Activated CD8-positive, alpha-beta memory T cell treated with anti-CD3 and anti-CD28 coated beads for 36 hours (primary cell): ENCODE measurements around the gene PLK4. TPM values are rescaled to one million over a fixed set of nuclear protein-coding genes. Genes with fewer than 3 reads are reported as not detected.
"Not testable (repeated sequence)": the region's sequence is repeated elsewhere in the genome, so short reads cannot be mapped to it uniquely, and the experiment has no call there.

Experiments used
- CTCF ChIA-PET: fragments of 350-600 bp; sonication (Branson Sonifier 250); formaldehyde crosslinking; loops from one replicate; lab custom pipeline; 2021; ENCODE audit warnings: antibody characterized with exemption; lab: Charles Lee
- POLR2A ChIA-PET: fragments of 350-600 bp; sonication (Branson Sonifier 250); formaldehyde crosslinking; loops from one replicate; lab custom pipeline; 2021; ENCODE audit warnings: antibody characterized with exemption; lab: Charles Lee
- total RNA-seq, 2 experiments: library from RNA; stranded (reverse); gene quantifications; one replicate each; pipeline ENCODE4 v1.2.3, GENCODE V29; 2021

PLK4 gene
- total RNA-seq, 2 experiments from 2014 or later = 37.6 to 40.5 TPM

DNA sequence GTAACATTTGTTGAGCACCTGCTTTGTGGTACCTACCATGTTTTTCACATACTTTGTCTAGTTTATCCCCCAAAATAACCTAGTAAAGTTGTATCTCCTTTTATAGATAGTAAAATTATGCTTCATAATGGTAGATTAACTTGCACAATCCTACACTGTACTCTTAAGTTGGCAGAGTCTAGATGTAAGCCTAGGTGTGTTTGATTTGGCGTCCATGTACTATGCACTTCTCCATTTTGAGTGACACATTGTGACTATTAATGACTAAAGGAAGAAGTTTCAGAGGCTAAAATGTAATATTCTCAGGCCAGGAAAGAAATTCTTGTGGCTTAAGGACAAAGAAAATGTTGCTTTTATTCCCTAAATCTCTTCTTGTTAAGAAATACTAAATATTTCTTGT, 15.4 kb downstream of the PLK4 start:
- ChIA-PET POLR2A (no interaction called here), CTCF (no interaction called here)

DNA sequence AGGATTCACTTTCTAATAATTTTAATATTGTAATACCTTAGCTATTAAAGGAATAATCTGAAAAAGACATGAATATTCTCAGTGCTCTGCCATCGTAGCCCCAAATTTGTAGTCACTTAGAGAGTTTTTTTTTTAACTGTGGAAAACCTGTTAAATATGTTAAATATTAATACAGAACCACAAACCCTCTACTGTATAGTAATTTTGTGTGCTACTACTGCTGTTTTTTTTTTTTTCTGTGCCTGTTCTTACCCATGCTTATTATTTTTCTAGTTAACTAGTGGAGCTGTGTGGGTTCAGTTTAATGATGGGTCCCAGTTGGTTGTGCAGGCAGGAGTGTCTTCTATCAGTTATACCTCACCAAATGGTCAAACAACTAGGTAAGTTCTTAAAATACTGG, 15.8 kb downstream of the PLK4 start:
- ChIA-PET POLR2A (no interaction called here), CTCF (no interaction called here)

DNA sequence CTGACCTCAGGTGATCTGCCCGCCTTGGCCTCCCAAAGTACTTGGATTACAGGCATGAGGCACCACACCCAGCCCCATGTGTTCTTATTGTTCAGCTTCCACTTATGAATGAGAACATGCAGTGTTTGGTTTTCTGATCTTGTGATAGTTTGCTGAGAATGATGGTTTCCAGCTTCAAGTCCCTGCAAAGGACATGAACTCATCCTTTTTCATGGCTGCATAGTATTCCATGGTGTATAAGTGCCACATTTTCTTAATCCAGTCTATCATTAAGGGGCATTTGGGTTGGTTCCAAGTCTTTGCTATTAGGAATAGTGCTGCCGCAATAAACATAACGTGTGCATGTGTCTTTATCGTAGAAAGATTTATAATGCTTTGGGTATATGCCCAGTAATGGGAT, 19.0 kb downstream of the PLK4 start:
- POLR2A ChIA-PET, CTCF ChIA-PET: not testable (repeated sequence)

DNA sequence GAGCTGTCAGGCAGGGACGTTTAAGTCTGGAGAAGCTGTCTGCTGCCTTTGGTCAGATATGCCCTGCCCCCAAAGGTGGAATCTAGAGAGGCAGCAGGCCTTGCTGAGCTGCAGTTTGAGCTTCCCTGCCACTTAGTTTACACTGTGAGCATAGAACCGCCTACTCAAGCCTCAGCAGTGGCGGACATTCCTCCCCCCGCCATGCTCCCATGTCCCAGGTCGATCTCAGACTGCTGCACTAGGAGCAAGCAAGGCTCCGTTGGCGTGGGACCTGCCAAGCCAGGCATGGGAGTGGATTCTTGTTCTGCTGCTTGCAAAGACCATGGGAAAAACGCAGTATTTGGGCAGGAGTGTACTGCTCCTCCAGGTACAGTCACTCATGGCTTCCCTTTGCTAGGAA, 24.3 kb downstream of the PLK4 start:
- POLR2A ChIA-PET = no interaction called here
- CTCF ChIA-PET = no interaction called here

DNA sequence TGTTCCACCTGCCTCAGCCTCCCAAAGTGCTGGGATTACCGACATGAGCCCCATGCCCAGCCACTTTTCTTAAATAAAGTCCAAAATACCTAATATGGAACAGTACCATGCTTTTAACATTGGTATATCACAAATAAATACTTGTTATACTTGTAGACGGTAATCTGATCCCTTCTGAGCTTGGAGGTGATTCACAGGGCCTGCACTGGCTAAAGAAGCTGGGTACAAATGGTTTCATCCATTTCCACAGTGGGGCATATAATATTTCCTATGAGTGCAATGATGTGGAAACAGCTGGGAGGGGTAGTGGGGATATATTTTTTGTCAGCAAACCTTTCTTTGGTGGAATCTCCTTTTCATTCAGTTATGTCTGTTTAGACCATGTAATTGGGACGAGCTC, 35.8 kb downstream of the PLK4 start:
- CTCF ChIA-PET = no interaction called here
- POLR2A ChIA-PET = no interaction called here

DNA sequence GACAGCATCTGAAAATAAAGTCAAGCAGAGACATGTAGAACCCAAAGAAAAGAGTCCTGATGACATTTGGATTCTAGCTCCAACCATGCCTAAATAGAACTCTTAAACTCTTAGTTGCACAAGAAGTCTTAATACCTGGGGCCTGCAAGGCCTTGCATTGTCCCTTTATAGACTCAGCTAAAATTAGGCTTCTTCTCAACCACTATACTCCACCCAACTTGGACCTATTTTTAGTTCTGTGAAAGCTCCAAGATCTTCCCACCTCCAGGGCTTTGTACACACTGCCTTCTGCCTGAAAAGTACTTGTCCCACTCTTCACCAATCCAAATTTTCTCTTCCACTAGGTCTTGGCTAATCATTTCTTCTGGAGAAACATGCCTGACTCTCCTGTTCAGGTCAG, 36.5 kb downstream of the PLK4 start:
- CTCF ChIA-PET = no interaction called here
- POLR2A ChIA-PET = no interaction called here

DNA sequence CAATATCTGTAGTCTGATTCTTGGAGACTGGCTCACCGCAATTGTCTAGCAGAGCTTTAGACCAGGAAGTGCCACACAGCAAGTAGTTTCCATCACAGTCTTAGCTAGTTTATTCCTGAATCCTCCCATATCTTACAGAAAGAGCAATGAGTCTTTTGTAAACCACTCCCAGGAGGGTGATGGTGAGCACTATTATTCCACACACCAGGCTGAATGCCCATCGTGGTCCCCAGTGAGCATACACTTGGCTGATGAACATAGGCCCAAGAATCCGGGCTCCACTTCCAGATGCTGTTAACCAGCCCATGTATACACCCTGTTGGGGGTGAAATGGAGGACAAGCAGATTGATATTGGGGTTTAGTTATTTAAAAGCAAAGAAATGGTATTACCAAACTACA, 39.8 kb downstream of the PLK4 start:
- ChIA-PET CTCF (no interaction called here), POLR2A (no interaction called here)

DNA sequence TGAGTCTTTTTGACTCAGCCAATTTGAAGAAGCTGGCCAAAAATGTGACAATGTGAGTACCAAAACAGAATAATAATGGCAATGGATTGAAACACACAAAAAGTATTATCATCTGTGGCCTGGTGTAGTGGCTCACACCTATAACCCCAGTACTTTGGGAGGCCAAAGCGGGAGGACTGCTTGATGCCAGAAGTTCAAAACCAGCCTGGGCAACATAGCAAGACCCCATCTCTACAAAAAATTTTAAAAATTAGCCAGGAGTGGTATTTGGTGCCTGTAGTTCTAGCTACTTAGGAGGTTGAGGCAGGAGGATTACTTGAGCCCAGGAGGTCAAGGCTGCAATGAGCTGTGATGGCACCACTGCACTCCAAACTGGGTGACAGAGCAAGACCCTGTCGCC, 41.5 kb downstream of the PLK4 start:
- ChIA-PET POLR2A (no interaction called here), CTCF (interaction anchor here (0.7 kb wide), 1 partner anchor 503 kb away, joined by 3 read pairs; no protein-coding TSS in a partner anchor)

DNA sequence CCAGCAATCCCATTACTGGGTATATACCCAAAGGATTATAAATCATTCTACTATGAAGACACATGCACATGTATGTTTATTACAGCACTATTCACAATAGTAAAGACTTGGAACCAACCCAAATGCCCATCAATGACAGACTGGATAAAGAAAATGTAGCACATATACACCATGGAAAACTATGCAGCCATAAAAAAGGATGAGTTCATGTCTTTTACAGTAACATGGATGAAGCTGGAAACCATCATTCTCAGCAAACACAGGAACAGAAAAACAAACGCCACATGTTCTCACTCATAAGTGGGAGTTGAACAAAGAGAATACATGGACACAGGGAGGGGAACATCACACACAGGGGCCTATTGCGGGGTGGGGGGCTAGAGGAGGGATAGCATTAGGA, 45.0 kb downstream of the PLK4 start:
- CTCF ChIA-PET, POLR2A ChIA-PET: not testable (repeated sequence)

DNA sequence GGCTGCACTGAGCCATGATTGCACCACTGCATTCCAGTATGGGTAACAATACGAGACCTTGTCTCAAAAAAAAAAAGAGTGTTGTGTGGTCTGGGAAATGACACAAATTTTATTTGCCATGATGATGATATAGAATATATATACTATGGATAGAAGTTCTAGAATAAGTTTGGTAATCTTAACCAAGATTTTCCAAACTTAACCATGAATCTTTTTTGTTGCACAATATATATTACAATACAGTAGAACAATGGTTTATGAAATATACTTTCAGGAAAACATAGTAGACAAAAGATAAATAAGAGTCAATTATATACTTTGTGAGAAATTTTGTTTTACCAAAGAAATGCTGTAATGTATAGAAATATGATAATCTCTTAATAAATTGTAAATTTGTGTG, 49.5 kb downstream of the PLK4 start:
- CTCF ChIA-PET = no interaction called here
- POLR2A ChIA-PET = no interaction called here

DNA sequence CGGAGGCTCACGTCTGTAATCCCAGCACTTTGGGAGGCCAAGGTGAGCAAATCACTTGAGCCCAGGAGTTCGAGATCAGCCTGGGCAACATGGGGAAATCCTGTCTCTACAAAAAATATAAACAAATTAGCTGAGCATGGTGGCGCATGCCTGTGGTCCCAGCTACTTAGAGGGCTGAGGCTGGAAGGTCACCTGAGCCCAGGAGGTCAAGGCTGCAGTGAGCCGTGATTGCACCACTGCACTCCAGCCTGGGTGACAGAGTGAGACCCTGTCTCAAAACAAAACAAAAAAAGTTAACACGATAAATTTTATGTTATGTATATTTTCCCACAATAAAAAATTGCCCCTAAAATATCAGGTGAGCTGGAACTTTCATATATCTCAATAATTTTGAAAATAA, 51.1 kb downstream of the PLK4 start:
- CTCF ChIA-PET, POLR2A ChIA-PET: not testable (repeated sequence)

DNA sequence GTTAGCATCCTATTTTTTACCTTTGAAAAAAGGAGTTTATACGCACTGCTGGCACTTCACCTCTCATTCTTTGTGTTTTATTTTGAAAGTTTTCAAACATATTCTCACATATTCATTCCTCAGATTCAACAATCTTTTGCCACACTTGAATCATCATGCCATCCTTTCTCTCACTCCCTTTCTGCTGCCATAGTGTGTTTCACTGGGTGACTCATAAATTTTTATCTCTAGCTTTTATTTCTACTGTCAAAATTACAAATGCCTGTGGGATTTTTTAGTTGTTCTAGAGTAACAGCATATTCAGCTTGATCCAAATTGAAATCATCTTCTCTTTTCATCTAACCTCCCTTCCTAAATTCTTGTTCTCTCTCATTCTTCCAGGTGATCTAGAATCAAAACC, 56.3 kb downstream of the PLK4 start:
- CTCF ChIA-PET = interaction anchor here (0.6 kb wide), 1 partner anchor 244 kb away, joined by 4 read pairs; no protein-coding TSS in a partner anchor
- POLR2A ChIA-PET = no interaction called here

Other genes with a start within 250 kb of the PLK4 start
- gene INTU, start 247.9 kb upstream of the PLK4 start, total RNA-seq = under 1 TPM; 0.21 to 0.59 TPM
- gene SLC25A31, start 150.5 kb upstream of the PLK4 start, total RNA-seq = not detected
- gene HSPA4L, start 98.6 kb upstream of the PLK4 start, total RNA-seq = under 1 TPM; 0.89 to 0.90 TPM
- 10 to 100 TPM; 17.4 to 20.5 TPM for gene MFSD8, start 84.3 kb downstream of the PLK4 start, total RNA-seq
- 10 to 100 TPM; 13.5 to 14.9 TPM for gene ABHD18, start 84.5 kb downstream of the PLK4 start, total RNA-seq
- gene LARP1B, start 180.4 kb downstream of the PLK4 start, total RNA-seq = 10 to 100 TPM; 23.1 to 23.4 TPM